CD4-positive, alpha-beta T cell treated with Interleukin-10 for 1 hour (primary cell): Measurements from ENCODE around the gene HS3ST1.
"Not testable (repeated sequence)": the region's sequence is repeated elsewhere in the genome, so short reads cannot be mapped to it uniquely, and the experiment has no call there.

Source experiments
- DNase-seq: peaks from one replicate; pipeline ENCODE4 v3.0.0-alpha.2; 2020

Gene HS3ST1

GRCh38 chr4:11397819-11398610 is 30.7 kb downstream of the HS3ST1 start:
- DNase-seq = no peak

GRCh38 chr4:11397146-11397545 is 31.5 kb downstream of the HS3ST1 start:
- DNase-seq = no peak

- DNase-seq = no peak
Observed at GRCh38 chr4:11393551-11393950, 35.1 kb downstream of the HS3ST1 start.

DNA sequence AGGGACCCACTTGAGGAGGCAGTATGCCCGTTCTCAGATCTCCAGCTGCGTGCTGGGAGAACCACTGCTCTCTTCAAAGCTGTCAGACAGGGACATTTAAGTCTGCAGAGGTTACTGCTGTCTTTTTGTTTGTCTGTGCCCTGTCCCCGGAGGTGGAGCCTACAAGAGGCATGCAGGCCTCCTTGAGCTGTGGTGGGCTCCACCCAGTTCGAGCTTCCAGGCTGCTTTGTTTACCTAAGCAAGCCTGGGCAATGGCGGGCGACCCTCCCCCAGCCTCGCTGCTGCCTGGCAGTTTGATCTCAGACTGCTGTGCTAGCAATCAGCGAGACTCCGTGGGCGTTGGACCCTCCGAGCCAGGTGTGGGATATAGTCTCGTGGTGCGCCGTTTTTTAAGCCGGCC is 44.6 kb downstream of the HS3ST1 start:
- not testable (repeated sequence) for DNase-seq

DNA sequence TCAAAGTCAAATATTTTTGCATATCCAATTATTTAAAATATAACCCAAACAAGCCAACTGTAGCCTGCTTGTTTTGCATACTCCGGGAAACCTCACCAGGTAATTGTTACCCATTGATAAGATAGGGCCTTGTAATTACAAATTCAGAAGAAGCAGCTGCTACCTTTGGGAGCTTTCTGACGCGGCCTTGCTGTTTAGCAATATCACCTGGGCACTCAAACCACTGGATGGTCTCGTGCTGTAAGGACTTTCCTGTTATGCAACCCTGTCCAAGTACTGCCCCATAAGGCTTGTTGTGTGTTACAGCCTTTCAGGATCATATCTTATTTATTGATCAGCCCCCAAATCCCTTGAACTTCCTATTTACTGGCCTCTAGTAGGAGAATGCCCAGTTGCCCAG is 52.1 kb downstream of the HS3ST1 start:
- no peak for DNase-seq

GRCh38 chr4:11376146-11376545 is 52.5 kb downstream of the HS3ST1 start:
- DNase-seq = no peak

GRCh38 chr4:11368701-11369115 is 60.0 kb downstream of the HS3ST1 start:
- DNase-seq = no peak

DNA sequence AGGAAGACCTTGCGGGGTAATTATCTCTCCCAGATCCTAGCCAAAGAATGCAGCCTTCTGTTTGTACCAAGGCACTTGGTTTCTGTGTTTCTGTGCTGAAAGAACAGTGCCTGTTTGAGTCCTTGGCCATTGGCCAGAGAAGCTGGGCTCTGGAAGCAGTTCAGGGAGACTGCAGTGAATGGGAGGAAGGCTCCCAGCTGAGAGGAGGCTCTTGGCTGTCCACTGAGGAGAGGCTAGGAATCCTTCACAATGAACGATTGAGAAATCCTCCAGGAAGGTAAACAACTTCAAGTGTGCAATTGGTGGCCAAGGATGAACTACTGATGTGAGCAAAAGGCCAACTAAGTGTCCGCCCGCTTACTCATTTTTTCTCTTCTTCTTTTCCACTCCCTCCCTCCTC is 61.3 kb downstream of the HS3ST1 start:
- no peak for DNase-seq

- DNase-seq = no peak
Observed at GRCh38 chr4:11366859-11367258, 61.8 kb downstream of the HS3ST1 start.

DNA sequence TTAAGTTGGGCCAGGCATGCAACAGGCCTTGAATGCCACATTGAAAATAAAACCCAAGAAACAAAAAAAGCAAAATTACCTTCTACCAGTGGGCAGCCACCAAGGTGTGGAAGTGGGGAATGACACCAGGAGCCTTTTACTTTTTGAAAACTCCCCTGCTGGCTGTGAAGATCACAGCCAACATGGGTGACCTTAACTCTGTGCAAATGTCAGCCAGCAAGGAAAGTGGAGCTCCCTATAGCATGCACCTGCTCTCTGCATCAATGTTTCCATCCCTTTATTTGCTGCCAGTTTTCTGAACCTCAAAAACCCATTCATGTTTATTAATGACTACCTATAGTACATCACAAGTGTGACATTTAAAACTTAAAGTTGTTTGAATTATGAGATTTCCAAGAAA is 63.7 kb downstream of the HS3ST1 start:
- no peak for DNase-seq

DNA sequence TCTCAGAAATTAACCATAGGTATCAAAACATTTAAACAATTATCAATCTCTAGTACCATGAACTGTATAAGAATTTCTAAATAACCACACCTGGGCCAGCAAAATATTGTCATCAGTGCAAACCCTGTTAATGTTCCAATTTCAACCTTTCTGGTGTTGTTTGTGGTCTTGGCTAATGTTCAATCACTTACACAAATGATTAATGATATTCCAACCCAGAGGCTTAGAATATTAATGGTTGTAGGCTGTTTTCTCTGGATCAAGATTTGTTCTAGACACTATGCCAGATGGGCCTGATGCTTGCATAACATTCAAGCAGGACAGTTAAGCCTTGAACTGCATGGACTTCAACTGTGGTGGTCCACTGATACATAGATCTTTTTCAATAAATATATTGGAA is 69.1 kb downstream of the HS3ST1 start:
- no peak for DNase-seq

DNA sequence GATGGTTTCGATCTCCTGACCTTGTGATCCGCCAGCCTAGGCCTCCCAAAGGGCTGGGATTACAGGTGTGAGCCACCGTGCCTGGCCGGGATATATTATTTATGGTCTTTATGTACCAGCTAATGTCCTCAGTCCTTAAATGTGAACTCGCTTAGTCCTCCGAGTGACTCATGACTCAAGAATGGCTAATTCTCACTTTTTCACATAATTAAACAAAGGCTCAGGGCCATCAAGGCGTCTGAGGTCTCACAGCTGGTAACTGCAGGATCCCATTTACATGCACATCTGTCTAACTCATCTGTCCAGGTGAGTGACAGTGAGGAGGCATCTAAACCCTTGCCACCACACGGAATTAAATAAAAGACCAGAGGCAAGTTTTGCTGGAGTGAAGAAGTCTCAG is 73.5 kb downstream of the HS3ST1 start:
- DNase-seq = no peak

- DNase-seq = no peak
Observed at GRCh38 chr4:11354531-11354930, 74.2 kb downstream of the HS3ST1 start.

DNA sequence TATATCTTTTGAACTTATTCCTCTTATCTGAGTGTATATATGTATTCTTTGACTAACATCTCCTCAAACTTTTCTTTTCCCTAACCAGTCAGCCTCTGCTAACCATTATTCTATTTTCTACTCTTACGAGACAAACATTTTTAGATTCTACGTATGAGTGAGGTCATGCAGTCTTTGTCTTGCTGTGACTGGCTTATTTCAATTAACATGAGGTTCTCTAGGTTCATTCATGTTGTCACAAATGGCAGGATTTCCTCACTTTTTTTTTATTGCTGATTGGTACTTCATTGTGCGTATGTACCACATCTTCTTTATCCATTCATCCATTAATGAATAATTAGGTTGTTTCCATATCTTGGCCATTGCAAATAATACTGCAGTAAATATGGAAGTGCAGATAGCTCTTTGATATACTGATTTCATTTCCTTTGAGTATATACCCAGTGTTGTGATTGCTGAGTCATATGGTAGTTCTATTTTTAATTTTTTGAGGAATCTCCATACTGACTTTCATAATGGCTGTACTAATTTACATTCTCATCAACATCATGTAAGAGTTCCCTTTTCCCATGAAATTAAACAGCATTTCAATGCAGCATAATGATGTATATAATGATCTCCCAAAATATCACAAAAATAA is 80.1 kb downstream of the HS3ST1 start:
- DNase-seq = no peak

DNA sequence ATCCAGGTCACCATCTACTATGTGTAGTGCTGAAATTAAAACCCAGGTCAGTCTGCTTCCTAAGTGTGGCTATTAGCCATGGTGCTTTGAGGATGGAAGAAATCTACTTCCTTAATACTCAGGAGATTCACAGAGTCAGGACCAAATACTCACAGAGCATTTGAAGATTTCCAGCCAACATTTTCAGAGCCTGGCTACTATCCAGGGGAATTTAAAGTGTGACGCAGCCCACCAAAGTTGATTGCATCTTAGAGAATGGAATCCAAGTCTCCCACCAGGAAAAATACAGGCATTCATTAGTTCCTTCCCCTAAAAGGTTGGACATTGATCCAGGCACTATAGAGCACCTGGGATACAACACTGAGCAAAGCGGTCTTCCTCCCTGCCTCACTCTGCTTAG is 83.8 kb downstream of the HS3ST1 start:
- no peak for DNase-seq

DNA sequence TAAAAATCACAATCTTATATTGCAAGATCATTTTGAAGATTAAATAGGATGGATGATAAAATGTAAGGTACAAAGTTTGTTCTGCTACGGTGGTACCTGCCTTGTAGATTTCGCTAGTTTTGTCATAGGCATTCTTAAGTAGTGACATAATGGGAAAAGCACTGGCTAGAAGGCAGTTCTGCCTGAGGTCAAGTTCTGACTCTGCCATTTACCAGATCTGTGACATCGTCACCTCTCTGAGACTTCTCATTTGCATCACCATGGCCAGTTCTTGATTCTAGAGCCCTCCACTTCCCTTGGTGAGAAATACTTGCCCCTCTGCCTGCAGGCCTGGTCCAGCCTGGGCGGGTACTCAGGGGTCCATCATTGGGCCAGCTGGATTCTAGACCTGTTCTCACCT is 85.2 kb downstream of the HS3ST1 start:
- no peak for DNase-seq
